ENCODE measurements around the gene TP53. TPM values are rescaled to one million over a fixed set of nuclear protein-coding genes. Genes with fewer than 3 reads are reported as not detected.

The TP53 gene
- total RNA-seq, 1 donor from 2014 or later: 38.2 TPM

- Mint-ChIP-seq H3K36me3 (ENCODE audit: unreplicated experiment) (peaks cover 4% of the 10 kb centered on the region), H3K27ac (ENCODE audit: unreplicated experiment) (no peak overlapping the region), H3K9me3 (ENCODE audit: unreplicated experiment) (peaks cover 17% of the 10 kb centered on the region), H3K4me3 (ENCODE audit: unreplicated experiment) (peak overlapping the region; percentile 80), H3K27me3 (ENCODE audit: unreplicated experiment) (peaks cover 22% of the 10 kb centered on the region), H3K4me1 (ENCODE audit: low read depth, unreplicated experiment) (peaks cover 26% of the 10 kb centered on the region)
- no peak for TF ChIP-seq CTCF (IDR thresholded peaks at IDR 0.05; ENCODE audit: partially characterized antibody, unreplicated experiment)
- DNase-seq: peak; percentile 44
These were observed 35.5 kb downstream of the TP53 start for GRCh38 chr17:7651665-7652387.

GRCh38 chr17:7651097-7651664 lies 36.1 kb downstream of the TP53 start:
- Mint-ChIP-seq H3K4me3 (ENCODE audit: unreplicated experiment) (peak overlapping the region; percentile 94), H3K27me3 (ENCODE audit: unreplicated experiment) (peaks cover 20% of the 10 kb centered on the region), H3K36me3 (ENCODE audit: unreplicated experiment) (peaks cover 4% of the 10 kb centered on the region), H3K4me1 (ENCODE audit: low read depth, unreplicated experiment) (peaks cover 23% of the 10 kb centered on the region), H3K9me3 (ENCODE audit: unreplicated experiment) (peaks cover 15% of the 10 kb centered on the region), H3K27ac (ENCODE audit: unreplicated experiment) (peak overlapping the region; percentile 52)
- TF ChIP-seq CTCF (IDR thresholded peaks at IDR 0.05; ENCODE audit: partially characterized antibody, unreplicated experiment): no peak
- peak; percentile 37 for DNase-seq

- peaks cover 15% of the 10 kb centered on the region for H3K9me3 Mint-ChIP-seq (ENCODE audit: unreplicated experiment)
- H3K36me3 Mint-ChIP-seq (ENCODE audit: unreplicated experiment): peaks cover 4% of the 10 kb centered on the region
- H3K27ac Mint-ChIP-seq (ENCODE audit: unreplicated experiment): peak within 1 kb of the TSS; percentile 87
- peak within 1 kb of the TSS; percentile 94 for H3K4me3 Mint-ChIP-seq (ENCODE audit: unreplicated experiment)
- peak; percentile 86 for DNase-seq
- H3K4me1 Mint-ChIP-seq (ENCODE audit: low read depth, unreplicated experiment): peaks cover 19% of the 10 kb centered on the region
- H3K27me3 Mint-ChIP-seq (ENCODE audit: unreplicated experiment): peaks cover 18% of the 10 kb centered on the region
- TF ChIP-seq CTCF (IDR thresholded peaks at IDR 0.05; ENCODE audit: partially characterized antibody, unreplicated experiment): no peak
These were observed 36.7 kb downstream of the TP53 start, which contains the start of gene ATP1B2 for GRCh38 chr17:7650509-7651096. Gene ATP1B2, plus strand, starts transcription at chr17:7650926. Its CDS starts 593 bp downstream, at chr17:7651519.

- Mint-ChIP-seq H3K9me3 (ENCODE audit: unreplicated experiment) (peaks cover 6% of the 10 kb centered on the region), H3K36me3 (ENCODE audit: unreplicated experiment) (no peaks in the 10 kb centered on the region), H3K4me3 (ENCODE audit: unreplicated experiment) (no peak overlapping the region), H3K27me3 (ENCODE audit: unreplicated experiment) (peaks cover 11% of the 10 kb centered on the region), H3K27ac (ENCODE audit: unreplicated experiment) (no peak overlapping the region), H3K4me1 (ENCODE audit: low read depth, unreplicated experiment) (peaks cover 10% of the 10 kb centered on the region)
- TF ChIP-seq CTCF (IDR thresholded peaks at IDR 0.05; ENCODE audit: partially characterized antibody, unreplicated experiment): no peak
- no peak for DNase-seq
These were observed 40.3 kb downstream of the TP53 start for GRCh38 chr17:7647018-7647417.

GRCh38 chr17:7646457-7646856 lies 40.8 kb downstream of the TP53 start:
- no peak for DNase-seq
- Mint-ChIP-seq H3K27ac (ENCODE audit: unreplicated experiment) (no peak overlapping the region), H3K4me1 (ENCODE audit: low read depth, unreplicated experiment) (peaks cover 10% of the 10 kb centered on the region), H3K9me3 (ENCODE audit: unreplicated experiment) (peaks cover 11% of the 10 kb centered on the region), H3K36me3 (ENCODE audit: unreplicated experiment) (no peaks in the 10 kb centered on the region), H3K27me3 (ENCODE audit: unreplicated experiment) (peaks cover 10% of the 10 kb centered on the region), H3K4me3 (ENCODE audit: unreplicated experiment) (no peak overlapping the region)
- no peak for TF ChIP-seq CTCF (IDR thresholded peaks at IDR 0.05; ENCODE audit: partially characterized antibody, unreplicated experiment)

All from glutamatergic neuron (in vitro differentiated cells).